Esophagus muscularis mucosa (tissue), 3 donors: Measurements from ENCODE around the gene ANP32B.

ENCODE experiments used
- POLR2A ChIP-seq: fragments of 450-650 bp; IDR thresholded peaks from one replicate; pipeline ENCODE4 v1.6.1; 2017; ENCODE audit warnings: antibody characterized with exemption, moderate library complexity, mild to moderate bottlenecking, low read depth
- POLR2AphosphoS5 ChIP-seq, 2 donors: sonication (generic); formaldehyde crosslinking; IDR thresholded peaks; one replicate each; pipeline ENCODE4 v1.6.1; 2017; ENCODE audit warnings: antibody characterized with exemption in 2 of 2
- TF ChIP-seq, protein P1 (sequence below), 3 experiments: fragments of 200-600 bp in 2 of 3; fragments of 450-650 bp in 1 of 3; sonication (generic) in 2 of 3; IDR thresholded peaks; one replicate each; pipeline ENCODE4 v1.5.1; 2017 to 2019; ENCODE audit warnings: antibody characterized with exemption in 3 of 3, mild to moderate bottlenecking in 2 of 3, moderate library complexity in 1 of 3

DNA sequence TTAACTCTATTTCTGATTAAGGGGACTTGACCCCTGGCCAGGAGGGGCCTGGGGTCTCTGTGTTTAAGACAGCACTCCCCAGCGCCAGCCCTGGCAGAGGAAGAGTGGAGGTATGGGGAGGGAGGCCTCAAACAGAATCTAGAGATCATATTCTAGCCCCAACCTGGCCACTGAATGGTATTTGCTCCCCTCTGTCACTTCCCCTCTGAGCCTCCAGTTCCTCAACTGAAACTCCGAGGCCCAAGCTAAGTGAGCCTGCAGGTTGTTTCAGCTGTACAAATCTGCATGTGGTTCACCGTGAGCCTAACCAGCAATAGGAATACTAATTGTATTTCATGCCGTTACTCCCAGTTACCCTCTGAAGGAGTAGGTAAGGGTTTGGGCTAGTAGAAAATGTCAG is 36.0 kb downstream of the ANP32B start:
- TF ChIP-seq, protein P1, sequence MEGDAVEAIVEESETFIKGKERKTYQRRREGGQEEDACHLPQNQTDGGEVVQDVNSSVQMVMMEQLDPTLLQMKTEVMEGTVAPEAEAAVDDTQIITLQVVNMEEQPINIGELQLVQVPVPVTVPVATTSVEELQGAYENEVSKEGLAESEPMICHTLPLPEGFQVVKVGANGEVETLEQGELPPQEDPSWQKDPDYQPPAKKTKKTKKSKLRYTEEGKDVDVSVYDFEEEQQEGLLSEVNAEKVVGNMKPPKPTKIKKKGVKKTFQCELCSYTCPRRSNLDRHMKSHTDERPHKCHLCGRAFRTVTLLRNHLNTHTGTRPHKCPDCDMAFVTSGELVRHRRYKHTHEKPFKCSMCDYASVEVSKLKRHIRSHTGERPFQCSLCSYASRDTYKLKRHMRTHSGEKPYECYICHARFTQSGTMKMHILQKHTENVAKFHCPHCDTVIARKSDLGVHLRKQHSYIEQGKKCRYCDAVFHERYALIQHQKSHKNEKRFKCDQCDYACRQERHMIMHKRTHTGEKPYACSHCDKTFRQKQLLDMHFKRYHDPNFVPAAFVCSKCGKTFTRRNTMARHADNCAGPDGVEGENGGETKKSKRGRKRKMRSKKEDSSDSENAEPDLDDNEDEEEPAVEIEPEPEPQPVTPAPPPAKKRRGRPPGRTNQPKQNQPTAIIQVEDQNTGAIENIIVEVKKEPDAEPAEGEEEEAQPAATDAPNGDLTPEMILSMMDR (IDR thresholded peaks at IDR 0.05) = no peak
- no peak for TF ChIP-seq POLR2A
- TF ChIP-seq POLR2AphosphoS5 (IDR thresholded peaks at IDR 0.05) = no peak
